Nephron progenitor cell (in vitro differentiated cells): ENCODE data around the gene SMG7.
"Not testable (repeated sequence)": the region's sequence is repeated elsewhere in the genome, so short reads cannot be mapped to it uniquely, and the experiment has no call there.

ENCODE experiments used
- DNase-seq: peaks from one replicate; pipeline ENCODE4 v3.0.0; 2021
- H3K27ac Mint-ChIP-seq: 2 replicates; pipeline ENCODE4 v1.8.0; 2021; ENCODE audit warnings: mild to moderate bottlenecking, moderate library complexity, mixed read lengths
- H3K27me3 Mint-ChIP-seq: 2 replicates; pipeline ENCODE4 v1.8.0; 2021; ENCODE audit warnings: mild to moderate bottlenecking, low read depth, mixed read lengths; ENCODE audit not compliant: poor library complexity
- H3K36me3 Mint-ChIP-seq: 2 replicates; pipeline ENCODE4 v1.8.0; 2021; ENCODE audit warnings: low read depth, mixed read lengths
- H3K4me1 Mint-ChIP-seq: 2 replicates; pipeline ENCODE4 v1.8.0; 2021; ENCODE audit warnings: mixed read lengths
- H3K4me3 Mint-ChIP-seq: 2 replicates; pipeline ENCODE4 v1.8.0; 2021; ENCODE audit warnings: mild to moderate bottlenecking, moderate library complexity, mixed read lengths
- H3K9me3 Mint-ChIP-seq: 2 replicates; pipeline ENCODE4 v1.8.0; 2021; ENCODE audit warnings: mild to moderate bottlenecking, moderate library complexity, mixed read lengths
- TF ChIP-seq, protein P1 (sequence below): fragments of 200-600 bp; sonication (generic); IDR thresholded peaks from 2 replicates; pipeline ENCODE4 v1.5.0; 2021; ENCODE audit warnings: antibody characterized with exemption

SMG7 gene

DNA sequence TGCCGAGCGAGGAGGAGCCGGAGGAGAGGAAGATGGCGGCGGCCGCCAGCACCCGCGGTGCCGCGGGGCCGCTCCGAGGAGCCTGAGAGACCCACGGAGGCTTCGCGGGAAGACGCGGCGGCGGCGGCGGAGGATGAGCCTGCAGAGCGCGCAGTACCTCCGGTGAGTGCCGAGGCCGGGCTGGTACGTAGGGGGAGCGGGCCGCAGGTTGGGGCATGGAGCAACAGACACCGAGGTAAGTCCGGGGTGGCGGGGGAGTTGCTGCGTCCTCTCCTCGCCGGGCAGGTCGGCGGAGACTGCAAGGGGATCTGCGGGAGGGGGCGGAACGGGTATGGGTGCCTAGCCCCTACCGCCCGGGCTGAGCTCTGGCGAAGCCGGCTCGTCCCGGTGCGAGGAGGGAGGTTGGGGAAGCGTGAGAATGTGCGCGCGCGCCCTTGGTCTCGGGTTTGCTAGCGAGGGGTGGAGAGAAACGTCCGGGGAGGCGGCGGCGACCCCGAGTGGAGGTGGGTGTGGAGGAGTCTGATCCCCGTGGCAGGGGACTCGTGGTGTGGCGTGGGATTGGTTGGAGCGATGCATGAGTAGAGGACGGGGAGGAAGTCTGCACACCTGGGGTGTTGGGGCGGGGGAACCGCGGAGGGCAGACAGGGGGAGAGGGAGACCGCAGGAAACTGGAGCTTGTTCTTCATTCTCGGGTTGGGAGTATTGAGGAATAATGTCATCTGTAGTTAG lies at the start of gene SMG7:
SMG7 (plus strand) TSS at position 12 of the 729 bp plus-strand sequence; CDS start at position 134, 122 bp downstream.
- Mint-ChIP-seq H3K4me1 (peaks cover 30% of the 10 kb centered on the region), H3K36me3 (peaks cover 4% of the 10 kb centered on the region), H3K27ac (peak within 1 kb of the TSS; percentile 100), H3K4me3 (peak within 1 kb of the TSS; percentile 91), H3K27me3 (no peaks in the 10 kb centered on the region), H3K9me3 (no peaks in the 10 kb centered on the region)
- TF ChIP-seq, protein P1, sequence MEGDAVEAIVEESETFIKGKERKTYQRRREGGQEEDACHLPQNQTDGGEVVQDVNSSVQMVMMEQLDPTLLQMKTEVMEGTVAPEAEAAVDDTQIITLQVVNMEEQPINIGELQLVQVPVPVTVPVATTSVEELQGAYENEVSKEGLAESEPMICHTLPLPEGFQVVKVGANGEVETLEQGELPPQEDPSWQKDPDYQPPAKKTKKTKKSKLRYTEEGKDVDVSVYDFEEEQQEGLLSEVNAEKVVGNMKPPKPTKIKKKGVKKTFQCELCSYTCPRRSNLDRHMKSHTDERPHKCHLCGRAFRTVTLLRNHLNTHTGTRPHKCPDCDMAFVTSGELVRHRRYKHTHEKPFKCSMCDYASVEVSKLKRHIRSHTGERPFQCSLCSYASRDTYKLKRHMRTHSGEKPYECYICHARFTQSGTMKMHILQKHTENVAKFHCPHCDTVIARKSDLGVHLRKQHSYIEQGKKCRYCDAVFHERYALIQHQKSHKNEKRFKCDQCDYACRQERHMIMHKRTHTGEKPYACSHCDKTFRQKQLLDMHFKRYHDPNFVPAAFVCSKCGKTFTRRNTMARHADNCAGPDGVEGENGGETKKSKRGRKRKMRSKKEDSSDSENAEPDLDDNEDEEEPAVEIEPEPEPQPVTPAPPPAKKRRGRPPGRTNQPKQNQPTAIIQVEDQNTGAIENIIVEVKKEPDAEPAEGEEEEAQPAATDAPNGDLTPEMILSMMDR, result no peak
- peak; percentile 70 for DNase-seq

DNA sequence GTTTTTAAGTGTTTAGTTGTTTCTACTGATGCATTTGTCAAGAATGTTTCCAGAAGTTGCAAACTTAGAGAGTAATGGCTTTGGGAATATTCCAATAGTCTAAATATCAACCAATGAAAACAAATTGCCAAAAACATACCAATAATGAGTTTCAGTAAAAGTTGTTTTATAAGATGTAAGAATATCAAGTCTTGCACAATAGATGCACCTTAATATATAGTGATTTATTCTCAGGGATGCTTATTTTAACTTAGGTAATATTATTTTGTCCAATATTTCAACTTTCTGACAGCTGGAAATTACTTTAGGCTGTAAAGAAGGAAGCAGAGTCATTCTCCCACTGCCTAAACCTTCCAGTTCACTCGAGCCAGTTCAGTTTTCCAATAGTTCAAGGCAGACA lies 48.8 kb upstream of the SMG7 start:
- Mint-ChIP-seq H3K27me3 (peaks cover 30% of the 10 kb centered on the region), H3K4me3 (no peak overlapping the region), H3K9me3 (peaks cover 11% of the 10 kb centered on the region), H3K27ac (no peak overlapping the region), H3K36me3 (no peaks in the 10 kb centered on the region), H3K4me1 (peaks cover 3% of the 10 kb centered on the region)
- TF ChIP-seq, protein P1, result no peak
- no peak for DNase-seq

GRCh38 chr1:183424691-183425090 lies 47.6 kb upstream of the SMG7 start:
- no peak overlapping the region for H3K4me3 Mint-ChIP-seq
- no peak for DNase-seq
- H3K4me1 Mint-ChIP-seq, result no peaks in the 10 kb centered on the region
- peaks cover 18% of the 10 kb centered on the region for H3K27me3 Mint-ChIP-seq
- no peak overlapping the region for H3K27ac Mint-ChIP-seq
- H3K36me3 Mint-ChIP-seq, result no peaks in the 10 kb centered on the region
- peaks cover 11% of the 10 kb centered on the region for H3K9me3 Mint-ChIP-seq
- TF ChIP-seq, protein P1, result no peak

GRCh38 chr1:183427591-183427990 lies 44.7 kb upstream of the SMG7 start:
- H3K27me3 Mint-ChIP-seq, H3K4me3 Mint-ChIP-seq, H3K27ac Mint-ChIP-seq, H3K36me3 Mint-ChIP-seq, DNase-seq, H3K4me1 Mint-ChIP-seq: not testable (repeated sequence)
- peaks cover 11% of the 10 kb centered on the region for H3K9me3 Mint-ChIP-seq

- TF ChIP-seq, protein P1, result no peak
- no peak for DNase-seq
- H3K36me3 Mint-ChIP-seq, result no peaks in the 10 kb centered on the region
- peaks cover 6% of the 10 kb centered on the region for H3K27me3 Mint-ChIP-seq
- no peak overlapping the region for H3K4me3 Mint-ChIP-seq
- peaks cover 6% of the 10 kb centered on the region for H3K4me1 Mint-ChIP-seq
- H3K9me3 Mint-ChIP-seq, result no peaks in the 10 kb centered on the region
- no peak overlapping the region for H3K27ac Mint-ChIP-seq
These were observed 40.3 kb upstream of the SMG7 start for GRCh38 chr1:183431840-183432547.

GRCh38 chr1:183432548-183432875 lies 39.8 kb upstream of the SMG7 start:
- Mint-ChIP-seq H3K36me3 (no peaks in the 10 kb centered on the region), H3K9me3 (no peaks in the 10 kb centered on the region), H3K27me3 (peaks cover 6% of the 10 kb centered on the region), H3K4me1 (peaks cover 6% of the 10 kb centered on the region), H3K4me3 (no peak overlapping the region), H3K27ac (no peak overlapping the region)
- no peak for DNase-seq
- TF ChIP-seq, protein P1, result no peak
